SK-N-SH (cell line): ENCODE data around the gene YARS1.

Experiments used
- CHD2 ChIP-seq: fragments of 150-350 bp; IDR thresholded peaks from 2 replicates; pipeline ENCODE4 v1.6.1; 2018; ENCODE audit warnings: low read length; ENCODE audit not compliant: partially characterized antibody
- CTCF ChIP-seq: fragments of 200-600 bp; sonication (generic); IDR thresholded peaks from 2 replicates; pipeline ENCODE4 v1.6.1; 2017; ENCODE audit warnings: antibody characterized with exemption, mild to moderate bottlenecking, moderate library complexity
- GATA2 ChIP-seq: sonication (generic); formaldehyde crosslinking; IDR thresholded peaks from 2 replicates; pipeline ENCODE4 v1.5.0; 2020; ENCODE audit warnings: mild to moderate bottlenecking, missing genetic modification reagents
- MAX ChIP-seq: IDR thresholded peaks from 2 replicates; pipeline ENCODE4 v1.4.0; 2012; ENCODE audit warnings: low read depth
- POLR2AphosphoS5 ChIP-seq: IDR thresholded peaks from 2 replicates; pipeline ENCODE4 v1.6.1; 2012; ENCODE audit warnings: low read depth, low read length
- RAD21 ChIP-seq: IDR thresholded peaks from 2 replicates; pipeline ENCODE4 v1.6.1; 2012; ENCODE audit warnings: mild to moderate bottlenecking, low read length
- RFX5 ChIP-seq: IDR thresholded peaks from 2 replicates; pipeline ENCODE4 v1.6.1; 2012; ENCODE audit warnings: mild to moderate bottlenecking, improper control_type of control experiment, low read length
- SIN3A ChIP-seq: IDR thresholded peaks from 2 replicates; pipeline ENCODE4 v1.6.1; 2012; ENCODE audit warnings: low read depth, mild to moderate bottlenecking, low read length, moderate library complexity, borderline replicate concordance
- USF2 ChIP-seq: fragments of 150-350 bp; IDR thresholded peaks from 2 replicates; pipeline ENCODE4 v1.6.1; 2017; ENCODE audit warnings: antibody characterized with exemption, low read length, low read depth, borderline replicate concordance
- YY1 ChIP-seq: IDR thresholded peaks from 2 replicates; pipeline ENCODE4 v1.4.0; 2012; ENCODE audit warnings: low read depth, mild to moderate bottlenecking

- TF ChIP-seq SIN3A (no peak), RAD21 (no peak), GATA2 (no peak), RFX5 (no peak), YY1 (no peak), POLR2AphosphoS5 (no peak), CHD2 (no peak), MAX (no peak), CTCF (no peak), USF2 (no peak)
These were observed 441 bp downstream of the YARS1 start for GRCh38 chr1:32816676-32817158.
